C4-2B (cell line): Measurements from ENCODE around the gene FGF18.

Experiments used
- ZFX ChIP-seq: fragments of 450-650 bp; IDR thresholded peaks from 2 replicates; pipeline ENCODE4 v1.6.1; 2017
- TF ChIP-seq, protein P1 (sequence below): fragments of 450-650 bp; conservative IDR thresholded peaks from 2 replicates; pipeline ENCODE4 v1.5.1; 2017; ENCODE audit warnings: mild to moderate bottlenecking

GRCh38 chr5:171386006-171386671 is 33.3 kb upstream of the FGF18 start:
- TF ChIP-seq, protein P1, sequence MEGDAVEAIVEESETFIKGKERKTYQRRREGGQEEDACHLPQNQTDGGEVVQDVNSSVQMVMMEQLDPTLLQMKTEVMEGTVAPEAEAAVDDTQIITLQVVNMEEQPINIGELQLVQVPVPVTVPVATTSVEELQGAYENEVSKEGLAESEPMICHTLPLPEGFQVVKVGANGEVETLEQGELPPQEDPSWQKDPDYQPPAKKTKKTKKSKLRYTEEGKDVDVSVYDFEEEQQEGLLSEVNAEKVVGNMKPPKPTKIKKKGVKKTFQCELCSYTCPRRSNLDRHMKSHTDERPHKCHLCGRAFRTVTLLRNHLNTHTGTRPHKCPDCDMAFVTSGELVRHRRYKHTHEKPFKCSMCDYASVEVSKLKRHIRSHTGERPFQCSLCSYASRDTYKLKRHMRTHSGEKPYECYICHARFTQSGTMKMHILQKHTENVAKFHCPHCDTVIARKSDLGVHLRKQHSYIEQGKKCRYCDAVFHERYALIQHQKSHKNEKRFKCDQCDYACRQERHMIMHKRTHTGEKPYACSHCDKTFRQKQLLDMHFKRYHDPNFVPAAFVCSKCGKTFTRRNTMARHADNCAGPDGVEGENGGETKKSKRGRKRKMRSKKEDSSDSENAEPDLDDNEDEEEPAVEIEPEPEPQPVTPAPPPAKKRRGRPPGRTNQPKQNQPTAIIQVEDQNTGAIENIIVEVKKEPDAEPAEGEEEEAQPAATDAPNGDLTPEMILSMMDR: no peak
- TF ChIP-seq ZFX: no peak
